ENCODE results near the gene ARHGEF7.
A peak's percentile ranks its signal among the peaks of the same experiment; 100 is the strongest.

Gene ARHGEF7

DNA sequence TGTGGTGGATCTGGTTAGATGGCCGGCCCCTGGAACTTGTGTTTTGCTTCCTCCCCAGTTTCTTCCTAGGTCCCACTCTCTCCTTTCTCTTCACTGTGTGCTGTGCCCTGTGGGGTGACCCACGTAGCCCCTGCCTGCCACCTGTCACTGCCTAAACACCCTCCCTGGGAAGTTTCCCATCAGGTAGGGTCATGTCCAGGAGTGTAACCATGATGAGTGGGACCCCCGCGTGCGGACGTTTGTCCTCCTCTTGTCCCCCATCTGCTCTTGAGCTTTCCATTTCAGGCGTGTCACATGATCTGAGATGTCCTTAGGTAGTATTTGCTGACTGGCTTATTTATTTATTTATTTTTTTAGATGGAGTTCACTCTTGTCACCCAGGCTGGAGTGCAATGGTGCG lies 61.3 kb downstream of the ARHGEF7 start:
- peak overlapping the region in 10 of 11 experiments; percentile 59 to 88 (median 70); a peak in 20 of 22 replicates for H3K27ac ChIP-seq
- peaks cover 0 to 19% (median 10%) of the 10 kb centered on the region in 11 experiments; a peak in 18 of 22 replicates for H3K9me3 ChIP-seq (replicated peaks in 1 of 11)
- peaks cover 14 to 48% (median 27%) of the 10 kb centered on the region in 11 experiments; a peak in 20 of 22 replicates for H3K36me3 ChIP-seq
- H4K20me1 ChIP-seq, result peaks cover 0 to 86% (median 66%) of the 10 kb centered on the region in 11 experiments; a peak in 18 of 22 replicates
- H3K9ac ChIP-seq, result peak overlapping the region in 10 of 11 experiments; percentile 2 to 73 (median 44); a peak in 10 of 22 replicates
- peak overlapping the region; percentile 65 to 99 (median 90) for H3K4me2 ChIP-seq
- TF ChIP-seq Cebpa-rat (IDR thresholded peaks at IDR 0.05), result no peak
- H3K4me3 ChIP-seq, result peak overlapping the region in 3 of 10 experiments; percentile 4 to 40 (median 23); a peak in 4 of 20 replicates
- peaks cover 65 to 95% (median 86%) of the 10 kb centered on the region in 10 experiments for H3K4me1 ChIP-seq
- no peaks in the 10 kb centered on the region for H3K27me3 ChIP-seq

DNA sequence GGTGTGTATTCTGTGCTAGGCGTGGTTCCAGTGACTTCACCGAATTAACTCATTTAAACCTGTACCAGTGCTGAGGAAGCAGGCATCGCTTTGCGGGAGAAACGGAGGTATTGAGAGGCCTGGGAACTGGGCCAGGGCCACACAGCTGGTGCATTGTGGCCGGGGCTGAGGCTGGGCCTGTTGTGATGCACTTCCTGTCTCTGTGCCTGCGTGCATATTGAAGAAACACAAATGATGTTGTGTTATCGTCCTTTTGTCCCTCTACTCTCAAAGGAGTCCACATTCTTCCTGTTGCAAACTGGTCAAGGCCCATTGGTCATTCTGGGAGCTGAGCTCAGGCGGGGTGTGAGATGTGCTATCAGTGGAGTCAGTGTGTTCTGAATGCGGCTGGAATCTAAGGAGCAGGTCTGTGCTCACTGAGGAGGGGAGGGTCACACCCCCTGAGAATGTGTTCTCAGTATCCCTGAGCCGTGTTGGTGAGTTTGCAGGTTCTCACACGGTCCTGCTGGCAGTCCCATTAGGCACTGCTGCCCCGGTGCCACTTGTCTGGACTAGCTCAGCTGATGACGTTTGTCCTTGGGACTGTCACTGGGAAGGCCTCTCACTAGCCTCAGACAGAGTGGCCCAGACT lies 62.1 kb downstream of the ARHGEF7 start:
- peak overlapping the region; percentile 42 to 88 (median 68); a peak in 21 of 22 replicates for H3K27ac ChIP-seq
- peak overlapping the region in 4 of 10 experiments; percentile 4 to 40 (median 23); a peak in 4 of 20 replicates for H3K4me3 ChIP-seq
- H3K9ac ChIP-seq, result peak overlapping the region; percentile 8 to 73 (median 50); a peak in 18 of 22 replicates
- peaks cover 0 to 19% (median 12%) of the 10 kb centered on the region in 11 experiments; a peak in 19 of 22 replicates for H3K9me3 ChIP-seq (replicated peaks in 1 of 11)
- no peaks in the 10 kb centered on the region for H3K27me3 ChIP-seq
- peak overlapping the region; percentile 65 to 99 (median 90) for H3K4me2 ChIP-seq
- peaks cover 73 to 97% (median 92%) of the 10 kb centered on the region in 10 experiments for H3K4me1 ChIP-seq
- peaks cover 12 to 47% (median 22%) of the 10 kb centered on the region in 11 experiments; a peak in 20 of 22 replicates for H3K36me3 ChIP-seq
- H4K20me1 ChIP-seq, result peaks cover 0 to 86% (median 66%) of the 10 kb centered on the region in 11 experiments; a peak in 18 of 22 replicates
- TF ChIP-seq Cebpa-rat (IDR thresholded peaks at IDR 0.05), result no peak

DNA sequence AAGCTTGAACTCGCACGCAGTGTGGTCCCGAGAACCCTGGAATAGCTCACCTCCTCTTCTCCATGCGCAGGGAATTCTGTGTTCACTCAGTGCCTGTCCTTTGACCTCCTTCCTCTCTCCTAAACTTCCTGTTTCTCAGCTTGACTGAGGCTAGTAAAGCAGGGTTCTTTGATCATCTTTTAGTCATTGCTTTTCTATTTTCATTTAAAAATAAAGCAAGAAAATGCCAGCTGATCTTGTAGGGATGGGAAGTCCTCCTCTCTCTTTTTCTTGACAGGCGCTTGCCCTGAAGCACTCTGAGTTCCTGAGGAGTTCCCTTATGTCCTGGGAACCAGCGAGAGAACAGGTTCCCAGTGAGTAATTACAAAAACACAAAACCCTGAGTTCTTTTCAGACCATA lies 62.8 kb downstream of the ARHGEF7 start:
- Histone ChIP-seq H3K4me2 (peak overlapping the region; percentile 65 to 99 (median 90)), H3K27me3 (no peaks in the 10 kb centered on the region), H3K4me3 (peak overlapping the region in 2 of 10 experiments; percentile 17 to 40; a peak in 1 of 20 replicates), H3K36me3 (peaks cover 8 to 47% (median 20%) of the 10 kb centered on the region in 11 experiments; a peak in 18 of 22 replicates), H3K9me3 (replicated peaks in 1 of 11) (peaks cover 0 to 19% (median 12%) of the 10 kb centered on the region in 11 experiments; a peak in 19 of 22 replicates), H3K4me1 (peaks cover 73 to 100% (median 99%) of the 10 kb centered on the region in 10 experiments), H4K20me1 (peaks cover 0 to 85% (median 65%) of the 10 kb centered on the region in 11 experiments; a peak in 18 of 22 replicates), H3K9ac (peak overlapping the region in 9 of 11 experiments; percentile 14 to 73 (median 56); a peak in 16 of 22 replicates), H3K27ac (peak overlapping the region; percentile 42 to 88 (median 68); a peak in 21 of 22 replicates)
- TF ChIP-seq Cebpa-rat (IDR thresholded peaks at IDR 0.05), result no peak

DNA sequence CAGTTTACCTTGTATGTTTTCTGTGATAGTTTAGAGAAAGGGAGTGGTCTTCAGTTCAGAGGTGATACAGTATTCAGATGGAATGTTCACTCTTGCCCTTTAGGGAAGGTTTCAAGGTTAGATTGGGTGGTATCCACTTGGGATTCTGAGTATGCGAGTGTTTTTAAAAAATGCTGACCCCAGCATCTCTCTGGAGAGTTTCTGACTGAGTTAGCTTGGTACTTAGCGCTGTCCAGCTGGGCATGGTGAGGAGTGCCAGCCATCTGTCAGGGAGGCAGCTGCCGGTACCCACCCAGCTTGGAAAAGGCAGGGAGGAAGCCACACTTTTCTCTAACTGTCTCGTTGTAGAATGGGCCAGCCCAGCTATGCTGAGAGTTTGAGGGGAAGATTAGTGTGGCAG lies 63.3 kb downstream of the ARHGEF7 start:
- Histone ChIP-seq H3K4me1 (peaks cover 74 to 100% (median 100%) of the 10 kb centered on the region in 10 experiments), H3K27ac (peak overlapping the region in 10 of 11 experiments; percentile 59 to 88 (median 70); a peak in 16 of 22 replicates), H4K20me1 (peaks cover 0 to 85% (median 65%) of the 10 kb centered on the region in 11 experiments; a peak in 18 of 22 replicates), H3K36me3 (peaks cover 7 to 43% (median 15%) of the 10 kb centered on the region in 11 experiments; a peak in 17 of 22 replicates), H3K9me3 (replicated peaks in 1 of 11) (peaks cover 0 to 19% (median 12%) of the 10 kb centered on the region in 11 experiments; a peak in 19 of 22 replicates), H3K4me2 (peak overlapping the region; percentile 65 to 99 (median 90)), H3K4me3 (peak overlapping the region in 1 of 10 experiments; percentile 34; a peak in 1 of 20 replicates), H3K9ac (peak overlapping the region in 6 of 11 experiments; percentile 13 to 73 (median 67); a peak in 9 of 22 replicates), H3K27me3 (no peaks in the 10 kb centered on the region)
- no peak for TF ChIP-seq Cebpa-rat (IDR thresholded peaks at IDR 0.05)

- Histone ChIP-seq H3K4me3 (no peak overlapping the region), H3K27ac (peak overlapping the region in 10 of 11 experiments; percentile 12 to 88 (median 54); a peak in 18 of 22 replicates), H3K27me3 (no peaks in the 10 kb centered on the region; a peak in 1 of 22 replicates), H3K4me1 (peaks cover 82 to 100% (median 100%) of the 10 kb centered on the region in 10 experiments), H3K9ac (peak overlapping the region in 2 of 11 experiments; percentile 36 to 38; a peak in 1 of 22 replicates), H3K4me2 (peak overlapping the region; percentile 65 to 99 (median 90)), H3K36me3 (peaks cover 5 to 29% (median 13%) of the 10 kb centered on the region in 11 experiments; a peak in 15 of 22 replicates), H4K20me1 (peaks cover 2 to 91% (median 68%) of the 10 kb centered on the region in 11 experiments; a peak in 21 of 22 replicates), H3K9me3 (replicated peaks in 1 of 11) (peaks cover 0 to 17% (median 10%) of the 10 kb centered on the region in 11 experiments; a peak in 19 of 22 replicates)
- TF ChIP-seq Cebpa-rat (IDR thresholded peaks at IDR 0.05), result no peak
Observed at GRCh38 chr13:111179908-111180760, 65.0 kb downstream of the ARHGEF7 start.

DNA sequence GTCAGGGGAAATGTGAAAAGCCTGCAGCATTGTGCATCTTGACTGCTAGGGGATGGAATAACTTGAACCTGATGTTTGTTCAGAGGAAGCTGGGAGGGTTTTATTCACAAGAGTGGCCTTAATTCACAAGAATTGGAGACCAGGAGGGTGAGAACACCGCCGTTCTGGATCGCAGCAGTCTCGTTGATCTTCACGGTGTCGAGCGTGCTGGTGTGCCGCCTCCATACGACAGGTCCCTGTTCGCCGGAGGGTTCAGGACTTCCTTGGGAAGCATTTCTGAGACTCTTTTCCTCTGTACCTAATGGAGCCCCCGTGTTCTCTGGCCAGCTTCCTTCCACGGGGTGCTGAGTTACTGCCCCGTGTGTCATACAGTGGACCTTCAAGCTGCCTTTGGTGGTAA lies 66.9 kb downstream of the ARHGEF7 start:
- Histone ChIP-seq H3K36me3 (peaks cover 0 to 15% (median 9%) of the 10 kb centered on the region in 11 experiments; a peak in 13 of 22 replicates), H3K4me3 (no peak overlapping the region), H3K27me3 (no peaks in the 10 kb centered on the region; a peak in 1 of 22 replicates), H4K20me1 (peaks cover 18 to 100% (median 77%) of the 10 kb centered on the region in 11 experiments), H3K4me2 (peak overlapping the region in 9 of 11 experiments; percentile 53 to 99 (median 92); a peak in 16 of 22 replicates), H3K9ac (peak overlapping the region in 1 of 11 experiments; percentile 6; a peak in 1 of 22 replicates), H3K9me3 (replicated peaks in 1 of 11) (peaks cover 0 to 7% (median 0%) of the 10 kb centered on the region in 11 experiments; a peak in 3 of 22 replicates), H3K4me1 (peaks cover 83 to 100% (median 100%) of the 10 kb centered on the region in 10 experiments), H3K27ac (peak overlapping the region in 2 of 11 experiments; percentile 84 to 88; a peak in 5 of 22 replicates)
- TF ChIP-seq Cebpa-rat (IDR thresholded peaks at IDR 0.05), result no peak

DNA sequence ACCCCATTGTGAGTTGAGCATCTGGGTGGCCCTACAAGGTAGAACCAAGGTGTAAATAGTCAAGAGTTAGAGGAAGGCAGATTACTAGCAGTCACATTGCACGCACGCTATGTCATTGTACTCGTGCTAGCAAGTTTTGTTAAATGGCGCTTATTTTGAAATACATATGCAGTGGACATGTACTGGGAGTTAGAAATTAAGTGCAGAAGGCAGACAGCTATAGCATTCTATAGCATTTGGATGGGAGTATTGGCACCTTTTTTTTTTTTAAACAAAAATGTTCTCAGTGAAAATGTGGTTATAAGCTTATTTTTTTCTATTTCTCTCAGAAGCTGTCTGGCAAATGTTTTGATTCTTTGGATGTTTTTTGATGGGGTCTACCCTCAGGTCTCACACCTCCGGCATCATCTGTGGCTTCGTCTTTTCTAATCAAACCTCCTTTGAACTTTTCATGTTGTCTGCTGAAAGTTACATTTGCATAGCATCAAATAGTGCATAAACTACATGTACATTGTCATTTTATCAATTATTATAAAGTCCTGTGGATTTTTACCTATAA lies 68.1 kb downstream of the ARHGEF7 start:
- Histone ChIP-seq H3K36me3 (peaks cover 0 to 15% (median 9%) of the 10 kb centered on the region in 11 experiments; a peak in 13 of 22 replicates), H4K20me1 (peaks cover 28 to 100% (median 77%) of the 10 kb centered on the region in 11 experiments), H3K4me1 (peaks cover 83 to 100% (median 100%) of the 10 kb centered on the region in 10 experiments), H3K4me3 (no peak overlapping the region), H3K27me3 (no peaks in the 10 kb centered on the region; a peak in 1 of 22 replicates), H3K27ac (peak overlapping the region in 4 of 11 experiments; percentile 80 to 88 (median 82); a peak in 6 of 22 replicates), H3K4me2 (peak overlapping the region in 10 of 11 experiments; percentile 88 to 99 (median 92); a peak in 18 of 22 replicates), H3K9me3 (replicated peaks in 1 of 11) (peaks cover 0 to 7% (median 0%) of the 10 kb centered on the region in 11 experiments; a peak in 3 of 22 replicates), H3K9ac (peak overlapping the region in 1 of 11 experiments; percentile 79; a peak in 1 of 22 replicates)
- TF ChIP-seq Cebpa-rat (IDR thresholded peaks at IDR 0.05), result no peak

Data from BLaER1 treated with 17β-estradiol and CSF1 and Interleukin-3, amounts not matched to agents 10 nM and 100 nM (cell line).